ENCODE results near the gene MMP1.

Gene MMP1

GRCh38 chr11:102798012-102798746 is at the start of gene MMP1:
Gene MMP1 (minus strand): TSS chr11:102798160. CDS start chr11:102798092, 68 bp downstream.
- DNase-seq, result no peak

GRCh38 chr11:102846292-102846691 is 48.3 kb upstream of the MMP1 start:
- DNase-seq, result no peak

GRCh38 chr11:102843489-102843888 is 45.5 kb upstream of the MMP1 start, which contains the start of gene MMP3:
Gene MMP3 (minus strand): TSS chr11:102843609. CDS start chr11:102843546, 63 bp downstream.
- DNase-seq, result no peak

- DNase-seq, result no peak
These were observed 45.0 kb upstream of the MMP1 start for GRCh38 chr11:102842930-102843329.

GRCh38 chr11:102840018-102840417 is 42.1 kb upstream of the MMP1 start:
- DNase-seq, result no peak

GRCh38 chr11:102837646-102838045 is 39.7 kb upstream of the MMP1 start:
- DNase-seq, result no peak

- no peak for DNase-seq
These were observed 39.2 kb upstream of the MMP1 start for GRCh38 chr11:102837156-102837555.

- no peak for DNase-seq
These were observed 38.4 kb upstream of the MMP1 start for GRCh38 chr11:102836290-102836875.

- no peak for DNase-seq
These were observed 35.8 kb upstream of the MMP1 start for GRCh38 chr11:102833731-102834130.

- no peak for DNase-seq
These were observed 34.7 kb upstream of the MMP1 start for GRCh38 chr11:102832612-102833011.

- no peak for DNase-seq
These were observed 33.8 kb upstream of the MMP1 start for GRCh38 chr11:102831489-102832440.

GRCh38 chr11:102831128-102831488 is 33.1 kb upstream of the MMP1 start:
- no peak for DNase-seq

GRCh38 chr11:102830001-102830727 is 32.2 kb upstream of the MMP1 start:
- DNase-seq, result no peak

GRCh38 chr11:102829316-102830000 is 31.5 kb upstream of the MMP1 start:
- no peak for DNase-seq

- no peak for DNase-seq
These were observed 26.6 kb upstream of the MMP1 start for GRCh38 chr11:102824556-102824955.

GRCh38 chr11:102819491-102819890 is 21.5 kb upstream of the MMP1 start:
- DNase-seq, result no peak

- no peak for DNase-seq
These were observed 15.5 kb upstream of the MMP1 start for GRCh38 chr11:102813484-102813883.

- DNase-seq, result no peak
These were observed 14.2 kb upstream of the MMP1 start for GRCh38 chr11:102812188-102812587.

GRCh38 chr11:102810950-102811660 is 13.1 kb upstream of the MMP1 start:
- DNase-seq, result no peak

GRCh38 chr11:102809971-102810370 is 12.0 kb upstream of the MMP1 start:
- DNase-seq, result no peak

- no peak for DNase-seq
These were observed 10.0 kb upstream of the MMP1 start for GRCh38 chr11:102807921-102808320.

- no peak for DNase-seq
These were observed 8.3 kb upstream of the MMP1 start for GRCh38 chr11:102806296-102806695.

Measured in NCI-H1436 (cell line).